ENCODE data around the gene CLEC2B.
A peak's percentile ranks its signal among the peaks of the same experiment; 100 is the strongest.

CLEC2B gene

DNA sequence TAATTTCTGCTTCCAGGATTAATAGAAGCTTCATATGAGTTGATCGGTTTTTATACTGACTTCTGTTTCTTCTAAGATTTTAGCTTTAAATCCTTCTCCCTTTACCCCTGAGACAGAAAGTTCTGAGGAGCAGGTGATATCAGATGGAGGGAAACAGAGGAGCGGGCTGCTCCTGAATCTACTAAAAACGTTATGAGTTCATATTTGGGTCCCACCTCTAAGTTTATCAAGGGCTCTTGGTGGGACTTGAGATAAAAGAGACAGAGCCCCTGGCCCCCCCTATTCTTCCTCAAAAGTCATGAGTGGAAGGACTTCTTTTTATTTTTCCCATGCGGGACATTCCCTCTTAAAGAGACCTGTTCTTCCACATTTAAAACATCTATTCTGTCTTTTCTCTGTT, 39.2 kb upstream of the CLEC2B start:
- no peak overlapping the region for H3K23ac ChIP-seq (ENCODE audit: low read length in 2 of 2)
- H2AK5ac ChIP-seq (ENCODE audit: low read length, severe bottlenecking) = no peak overlapping the region
- H2BK120ac ChIP-seq (ENCODE audit: low read depth, low read length) = no peak overlapping the region
- H4K91ac ChIP-seq (ENCODE audit: low read length) = no peak overlapping the region
- no peak for DNase-seq
- no peak overlapping the region for H3K9ac ChIP-seq (ENCODE audit: low read length)
- H3K9me3 ChIP-seq (ENCODE audit: control insufficient read depth, low read length) = peaks cover 34% of the 10 kb centered on the region
- no peak overlapping the region for H2AFZ ChIP-seq (ENCODE audit: low read depth, low read length)
- no peak overlapping the region for H2BK12ac ChIP-seq (ENCODE audit: low read length in 2 of 2)
- H3K36me3 ChIP-seq (ENCODE audit: control insufficient read depth in 1 of 2, insufficient read depth in 2 of 2, low read depth in 1 of 2, low read length in 2 of 2) = no peaks in the 10 kb centered on the region
- H3K27ac ChIP-seq (ENCODE audit: low read length, poor library complexity, severe bottlenecking) = no peak overlapping the region
- WGBS = 97% methylated on average over 3 of the region's 4 CpGs
- no peak overlapping the region for H3K4me2 ChIP-seq (ENCODE audit: low read length, poor library complexity, severe bottlenecking)
- H2BK15ac ChIP-seq (ENCODE audit: low read depth, poor library complexity, severe bottlenecking) = no peak overlapping the region
- H3K4ac ChIP-seq (ENCODE audit: low read depth in 1 of 2, low read length in 2 of 2) = no peak overlapping the region
- no peak overlapping the region for H3K4me3 ChIP-seq (ENCODE audit: insufficient read depth in 1 of 2, low read depth in 1 of 2, low read length in 2 of 2)
- no peak overlapping the region for H3K14ac ChIP-seq (ENCODE audit: low read length in 2 of 2)
- no peaks in the 10 kb centered on the region for H3K27me3 ChIP-seq (ENCODE audit: control insufficient read depth in 1 of 2, insufficient read depth in 1 of 2, low read length in 2 of 2)
- no peaks in the 10 kb centered on the region for H3K79me1 ChIP-seq (replicated peaks; ENCODE audit: low read length, poor library complexity, severe bottlenecking)
- no peak overlapping the region for H4K8ac ChIP-seq (ENCODE audit: low read length)
- H2BK5ac ChIP-seq (ENCODE audit: low read depth, low read length, poor library complexity, severe bottlenecking) = no peak overlapping the region
- no peak overlapping the region for H3K18ac ChIP-seq (ENCODE audit: low read depth in 1 of 2, low read length in 2 of 2)
- no peaks in the 10 kb centered on the region for H3K4me1 ChIP-seq (ENCODE audit: control insufficient read depth, insufficient read depth, low read depth, low read length)

GRCh38 chr12:9907769-9908168, 38.6 kb upstream of the CLEC2B start:
- no peaks in the 10 kb centered on the region for H3K4me1 ChIP-seq (ENCODE audit: control insufficient read depth, insufficient read depth, low read depth, low read length)
- H4K8ac ChIP-seq (ENCODE audit: low read length) = no peak overlapping the region
- H3K4me3 ChIP-seq (ENCODE audit: insufficient read depth in 1 of 2, low read depth in 1 of 2, low read length in 2 of 2) = no peak overlapping the region
- H2BK15ac ChIP-seq (ENCODE audit: low read depth, poor library complexity, severe bottlenecking) = no peak overlapping the region
- no peak overlapping the region for H3K9ac ChIP-seq (ENCODE audit: low read length)
- no peak overlapping the region for H2BK5ac ChIP-seq (ENCODE audit: low read depth, low read length, poor library complexity, severe bottlenecking)
- no peak overlapping the region for H2AK5ac ChIP-seq (ENCODE audit: low read length, severe bottlenecking)
- WGBS = 91% methylated on average over 6 of the region's 7 CpGs
- no peaks in the 10 kb centered on the region for H3K79me1 ChIP-seq (replicated peaks; ENCODE audit: low read length, poor library complexity, severe bottlenecking)
- no peak overlapping the region for H4K91ac ChIP-seq (ENCODE audit: low read length)
- H2BK120ac ChIP-seq (ENCODE audit: low read depth, low read length) = no peak overlapping the region
- no peaks in the 10 kb centered on the region for H3K36me3 ChIP-seq (ENCODE audit: control insufficient read depth in 1 of 2, insufficient read depth in 2 of 2, low read depth in 1 of 2, low read length in 2 of 2)
- H3K4me2 ChIP-seq (ENCODE audit: low read length, poor library complexity, severe bottlenecking) = no peak overlapping the region
- H3K27me3 ChIP-seq (ENCODE audit: control insufficient read depth in 1 of 2, insufficient read depth in 1 of 2, low read length in 2 of 2) = no peaks in the 10 kb centered on the region
- no peak overlapping the region for H3K4ac ChIP-seq (ENCODE audit: low read depth in 1 of 2, low read length in 2 of 2)
- H3K9me3 ChIP-seq (ENCODE audit: control insufficient read depth, low read length) = peaks cover 34% of the 10 kb centered on the region
- H2AFZ ChIP-seq (ENCODE audit: low read depth, low read length) = no peak overlapping the region
- H3K27ac ChIP-seq (ENCODE audit: low read length, poor library complexity, severe bottlenecking) = no peak overlapping the region
- H2BK12ac ChIP-seq (ENCODE audit: low read length in 2 of 2) = no peak overlapping the region
- H3K23ac ChIP-seq (ENCODE audit: low read length in 2 of 2) = no peak overlapping the region
- no peak overlapping the region for H3K18ac ChIP-seq (ENCODE audit: low read depth in 1 of 2, low read length in 2 of 2)
- H3K14ac ChIP-seq (ENCODE audit: low read length in 2 of 2) = no peak overlapping the region
- DNase-seq = no peak

- Histone ChIP-seq H3K4me3 (ENCODE audit: insufficient read depth in 1 of 2, low read depth in 1 of 2, low read length in 2 of 2) (no peak overlapping the region), H4K8ac (ENCODE audit: low read length) (no peak overlapping the region), H3K36me3 (ENCODE audit: control insufficient read depth in 1 of 2, insufficient read depth in 2 of 2, low read depth in 1 of 2, low read length in 2 of 2) (no peaks in the 10 kb centered on the region), H2AK5ac (ENCODE audit: low read length, severe bottlenecking) (no peak overlapping the region), H3K79me1 (replicated peaks; ENCODE audit: low read length, poor library complexity, severe bottlenecking) (no peaks in the 10 kb centered on the region), H3K9me3 (ENCODE audit: control insufficient read depth, low read length) (peaks cover 39% of the 10 kb centered on the region), H3K14ac (ENCODE audit: low read length in 2 of 2) (no peak overlapping the region), H2BK120ac (ENCODE audit: low read depth, low read length) (no peak overlapping the region), H2AFZ (ENCODE audit: low read depth, low read length) (no peak overlapping the region), H3K4ac (ENCODE audit: low read depth in 1 of 2, low read length in 2 of 2) (no peak overlapping the region), H3K4me1 (ENCODE audit: control insufficient read depth, insufficient read depth, low read depth, low read length) (no peaks in the 10 kb centered on the region), H3K23ac (ENCODE audit: low read length in 2 of 2) (no peak overlapping the region), H2BK12ac (ENCODE audit: low read length in 2 of 2) (no peak overlapping the region), H4K91ac (ENCODE audit: low read length) (no peak overlapping the region), H3K27ac (ENCODE audit: low read length, poor library complexity, severe bottlenecking) (no peak overlapping the region), H3K18ac (ENCODE audit: low read depth in 1 of 2, low read length in 2 of 2) (no peak overlapping the region), H2BK15ac (ENCODE audit: low read depth, poor library complexity, severe bottlenecking) (peak overlapping the region; percentile 46), H3K27me3 (ENCODE audit: control insufficient read depth in 1 of 2, insufficient read depth in 1 of 2, low read length in 2 of 2) (no peaks in the 10 kb centered on the region), H3K4me2 (ENCODE audit: low read length, poor library complexity, severe bottlenecking) (no peak overlapping the region), H2BK5ac (ENCODE audit: low read depth, low read length, poor library complexity, severe bottlenecking) (no peak overlapping the region), H3K9ac (ENCODE audit: low read length) (no peak overlapping the region)
- DNase-seq = no peak
- WGBS = 100% methylated on average over 1 of the region's 2 CpGs
Observed at GRCh38 chr12:9906873-9907272, 37.7 kb upstream of the CLEC2B start.

DNA sequence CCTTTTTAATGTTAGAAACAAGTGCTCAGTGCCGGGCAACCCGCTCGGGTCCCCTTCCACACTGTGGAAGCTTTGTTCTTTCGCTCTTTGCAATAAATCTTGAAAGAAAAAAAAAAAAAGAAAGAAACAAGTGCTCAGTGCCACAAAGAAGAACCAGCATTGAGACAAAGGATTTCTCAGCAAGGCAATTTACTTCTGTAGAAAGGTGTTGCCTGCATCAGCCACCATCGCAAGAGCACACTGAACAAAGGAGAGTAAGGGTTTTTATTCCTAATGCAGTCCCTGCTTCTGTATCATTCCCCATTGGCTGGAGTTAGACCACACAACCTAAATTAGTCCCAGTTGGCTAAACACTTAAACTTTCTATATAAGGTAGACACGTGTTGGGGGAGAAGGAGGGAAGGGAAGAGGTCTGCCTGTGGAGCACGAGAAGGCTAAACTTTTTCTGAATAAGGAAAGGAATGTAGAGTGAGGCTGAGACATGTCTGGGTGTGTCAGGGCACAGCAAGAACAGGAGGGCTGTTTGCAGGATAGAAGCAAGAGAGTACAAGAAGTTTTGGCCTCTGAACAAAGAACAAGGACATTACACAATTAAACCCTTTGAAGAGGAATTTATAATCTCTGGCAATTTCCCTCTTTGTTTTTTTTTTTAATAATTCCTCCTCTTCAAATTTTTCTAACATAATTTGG, 33.5 kb upstream of the CLEC2B start:
- Histone ChIP-seq H3K79me1 (replicated peaks; ENCODE audit: low read length, poor library complexity, severe bottlenecking) (no peaks in the 10 kb centered on the region), H3K27ac (ENCODE audit: low read length, poor library complexity, severe bottlenecking) (no peak overlapping the region), H3K4me2 (ENCODE audit: low read length, poor library complexity, severe bottlenecking) (no peak overlapping the region), H3K9ac (ENCODE audit: low read length) (no peak overlapping the region), H3K4ac (ENCODE audit: low read depth in 1 of 2, low read length in 2 of 2) (no peak overlapping the region), H3K9me3 (ENCODE audit: control insufficient read depth, low read length) (peaks cover 6% of the 10 kb centered on the region), H3K4me1 (ENCODE audit: control insufficient read depth, insufficient read depth, low read depth, low read length) (no peaks in the 10 kb centered on the region), H3K27me3 (ENCODE audit: control insufficient read depth in 1 of 2, insufficient read depth in 1 of 2, low read length in 2 of 2) (no peaks in the 10 kb centered on the region), H2BK120ac (ENCODE audit: low read depth, low read length) (no peak overlapping the region), H2BK15ac (ENCODE audit: low read depth, poor library complexity, severe bottlenecking) (no peak overlapping the region), H3K23ac (ENCODE audit: low read length in 2 of 2) (no peak overlapping the region), H4K91ac (ENCODE audit: low read length) (no peak overlapping the region), H3K14ac (ENCODE audit: low read length in 2 of 2) (no peak overlapping the region), H3K18ac (ENCODE audit: low read depth in 1 of 2, low read length in 2 of 2) (no peak overlapping the region), H2BK5ac (ENCODE audit: low read depth, low read length, poor library complexity, severe bottlenecking) (no peak overlapping the region), H2AK5ac (ENCODE audit: low read length, severe bottlenecking) (no peak overlapping the region), H4K8ac (ENCODE audit: low read length) (no peak overlapping the region), H3K36me3 (ENCODE audit: control insufficient read depth in 1 of 2, insufficient read depth in 2 of 2, low read depth in 1 of 2, low read length in 2 of 2) (no peaks in the 10 kb centered on the region), H3K4me3 (ENCODE audit: insufficient read depth in 1 of 2, low read depth in 1 of 2, low read length in 2 of 2) (no peak overlapping the region), H2BK12ac (ENCODE audit: low read length in 2 of 2) (no peak overlapping the region), H2AFZ (ENCODE audit: low read depth, low read length) (no peak overlapping the region)
- WGBS = 85% methylated on average over 6 of the region's 7 CpGs
- DNase-seq = no peak
